Measurements from ENCODE around the gene BCL6.

DNA sequence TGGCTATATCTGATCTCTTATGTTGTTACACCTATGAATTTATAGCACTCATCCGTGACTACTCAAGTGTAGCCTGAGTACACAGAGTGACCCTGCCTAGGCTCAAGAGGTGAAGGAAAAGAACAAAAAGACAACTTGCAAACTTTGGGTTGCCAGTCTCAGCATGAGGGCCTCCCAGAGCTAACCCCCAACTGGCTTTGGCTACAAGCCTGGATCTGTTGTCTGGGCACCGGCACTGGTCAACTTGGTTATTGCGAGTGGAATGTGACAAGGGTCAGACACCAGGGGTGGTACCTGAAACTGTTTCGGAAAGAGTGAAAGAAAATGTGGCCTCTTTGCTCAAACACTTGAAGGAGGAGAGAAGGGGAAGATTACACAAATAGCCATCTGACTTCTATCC, 49.5 kb upstream of the BCL6 start:
- TF ChIP-seq TCF4 (CRISPR knock-in tag; IDR thresholded peaks at IDR 0.05; ENCODE audit: borderline replicate concordance), result no peak
- no peak for TF ChIP-seq BACH2 (CRISPR knock-in tag; IDR thresholded peaks at IDR 0.05; ENCODE audit: borderline replicate concordance)
- TF ChIP-seq ISL1 (CRISPR knock-in tag; IDR thresholded peaks at IDR 0.05), result no peak
- TF ChIP-seq, protein P1, sequence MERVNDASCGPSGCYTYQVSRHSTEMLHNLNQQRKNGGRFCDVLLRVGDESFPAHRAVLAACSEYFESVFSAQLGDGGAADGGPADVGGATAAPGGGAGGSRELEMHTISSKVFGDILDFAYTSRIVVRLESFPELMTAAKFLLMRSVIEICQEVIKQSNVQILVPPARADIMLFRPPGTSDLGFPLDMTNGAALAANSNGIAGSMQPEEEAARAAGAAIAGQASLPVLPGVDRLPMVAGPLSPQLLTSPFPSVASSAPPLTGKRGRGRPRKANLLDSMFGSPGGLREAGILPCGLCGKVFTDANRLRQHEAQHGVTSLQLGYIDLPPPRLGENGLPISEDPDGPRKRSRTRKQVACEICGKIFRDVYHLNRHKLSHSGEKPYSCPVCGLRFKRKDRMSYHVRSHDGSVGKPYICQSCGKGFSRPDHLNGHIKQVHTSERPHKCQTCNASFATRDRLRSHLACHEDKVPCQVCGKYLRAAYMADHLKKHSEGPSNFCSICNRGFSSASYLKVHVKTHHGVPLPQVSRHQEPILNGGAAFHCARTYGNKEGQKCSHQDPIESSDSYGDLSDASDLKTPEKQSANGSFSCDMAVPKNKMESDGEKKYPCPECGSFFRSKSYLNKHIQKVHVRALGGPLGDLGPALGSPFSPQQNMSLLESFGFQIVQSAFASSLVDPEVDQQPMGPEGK (CRISPR knock-in tag; IDR thresholded peaks at IDR 0.05; ENCODE audit: borderline replicate concordance), result no peak
- no peak for TF ChIP-seq PPARA (CRISPR knock-in tag; IDR thresholded peaks at IDR 0.05; ENCODE audit: borderline replicate concordance)
